Stimulated activated CD8-positive, alpha-beta memory T cell treated with anti-CD3 and anti-CD28 coated beads, Interleukin-2, amount 100 ng/mL, for 48 hours (primary cell): ENCODE results near the gene RACGAP1.
"Not testable (repeated sequence)": the region's sequence is repeated elsewhere in the genome, so short reads cannot be mapped to it uniquely, and the experiment has no call there.

Experiments
- DNase-seq, 2 donors: peaks; one replicate each; pipeline ENCODE4 v3.0.0-alpha.2; 2020; ENCODE audit warnings: low read depth in 2 of 2

RACGAP1 gene

DNA sequence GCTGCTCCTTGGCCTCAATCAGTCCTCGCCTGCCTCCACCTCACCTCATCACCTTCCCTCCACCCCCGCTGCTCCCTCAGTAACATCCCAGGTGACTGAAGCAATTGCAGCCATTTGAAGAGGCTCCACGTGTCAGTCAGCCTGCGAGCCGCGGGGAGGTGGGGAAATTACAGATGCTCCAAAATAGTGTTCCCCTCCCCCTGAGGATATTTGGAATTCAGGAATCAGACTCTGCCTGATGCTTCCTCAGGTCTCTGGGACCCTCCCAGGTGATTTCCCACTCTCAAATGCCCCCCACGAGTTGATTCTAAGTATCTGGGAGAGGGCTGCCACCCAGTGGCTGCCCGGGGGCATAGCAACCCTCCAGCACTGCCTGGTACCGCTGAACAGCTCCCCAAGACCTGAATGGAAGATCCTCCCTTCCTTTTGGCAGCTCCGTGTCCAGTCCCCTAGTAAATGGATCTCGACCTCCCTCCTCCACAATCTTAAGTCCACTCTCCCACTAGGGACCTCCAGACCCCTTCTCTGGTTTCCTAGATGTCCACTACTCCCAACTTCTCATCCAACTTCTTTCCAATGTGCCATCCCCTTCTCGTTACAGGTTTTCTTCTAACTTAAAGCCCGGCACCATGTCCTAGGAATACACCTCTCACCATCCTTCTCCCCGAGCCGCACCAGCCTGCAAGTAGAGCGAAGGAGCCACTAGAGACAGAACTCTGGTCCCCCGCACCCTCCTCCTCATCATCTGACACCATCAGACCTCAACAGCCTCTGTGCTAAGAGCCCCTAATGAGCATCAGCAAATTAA is 30.7 kb upstream of the RACGAP1 start:
- DNase-seq: peak in 1 of 2 donors; percentile 41

GRCh38 chr12:50053583-50053982 is 28.3 kb upstream of the RACGAP1 start:
- no peak for DNase-seq

DNA sequence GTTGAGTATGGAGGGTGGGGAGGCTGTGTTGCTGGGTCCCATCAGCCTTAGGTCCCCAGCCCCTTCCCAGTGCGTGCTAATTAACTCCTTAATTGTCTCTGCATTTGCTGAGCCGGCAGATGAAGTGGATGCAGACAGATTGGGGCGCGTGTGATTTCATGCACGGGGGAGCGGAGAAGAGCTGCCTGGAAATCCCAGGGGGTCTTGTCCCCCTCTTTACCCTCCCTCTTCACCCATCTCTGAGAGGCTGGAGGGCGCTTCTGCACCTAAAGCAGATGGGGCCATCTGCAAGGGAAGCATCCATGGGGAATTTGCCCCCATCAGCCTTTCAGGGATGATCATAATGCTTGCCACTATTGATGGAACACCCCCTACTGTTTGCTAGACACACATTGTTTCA is 27.7 kb upstream of the RACGAP1 start:
- DNase-seq: no peak

DNA sequence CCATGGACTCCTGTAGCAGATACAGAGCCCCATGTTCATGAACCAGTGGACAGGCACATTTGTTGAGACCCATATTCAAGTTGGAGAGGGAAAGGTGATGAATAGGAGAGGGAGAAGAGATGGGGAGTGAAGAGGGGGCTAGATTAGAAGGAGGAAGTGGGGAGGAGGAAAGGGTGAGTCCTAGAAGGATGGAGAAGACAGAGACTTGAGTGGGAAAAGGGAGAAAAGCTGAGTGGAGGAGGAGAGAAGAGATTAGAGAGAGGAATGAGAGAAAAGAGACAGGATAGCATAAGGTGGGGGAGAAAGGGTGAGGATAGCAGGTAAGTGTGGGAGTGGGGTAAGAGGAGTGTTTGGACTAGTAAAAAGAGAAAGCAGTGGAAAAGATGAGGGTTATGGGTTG is 27.2 kb upstream of the RACGAP1 start:
- no peak for DNase-seq

GRCh38 chr12:50051101-50051806 is 26.0 kb upstream of the RACGAP1 start:
- no peak for DNase-seq

DNA sequence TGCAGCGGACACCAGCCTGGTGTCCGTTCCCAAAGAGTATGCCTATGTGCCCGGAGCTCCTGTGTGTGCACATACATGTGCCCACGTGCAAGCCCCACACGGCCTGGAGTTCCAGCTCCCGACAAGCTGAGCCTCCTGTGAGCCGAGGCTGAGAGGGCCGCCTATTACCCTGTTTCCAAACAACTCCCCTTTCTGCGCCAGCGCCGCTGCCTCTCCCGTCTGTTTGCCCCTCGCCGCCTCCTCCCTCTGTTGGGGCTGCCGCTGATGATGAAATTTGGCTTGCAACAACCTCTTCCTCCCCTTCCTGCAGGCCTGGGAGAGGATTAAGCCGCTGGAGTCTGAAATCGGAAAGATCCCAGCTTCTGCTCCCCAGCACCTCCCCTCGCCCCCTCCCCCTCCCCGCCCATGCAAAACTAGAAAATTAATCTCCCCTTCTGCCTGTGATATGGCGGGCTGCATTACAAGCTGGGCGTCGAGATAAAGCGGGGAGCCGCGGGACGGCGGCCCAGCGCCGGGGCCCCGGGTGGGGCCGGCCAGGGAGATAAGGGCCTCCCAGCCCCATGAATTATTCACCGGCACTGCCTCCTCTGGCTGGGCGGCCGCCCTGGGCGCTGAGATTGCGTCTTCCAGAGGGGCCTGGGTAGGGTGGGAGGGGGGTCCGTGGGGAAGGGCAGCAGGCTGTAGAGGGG is 25.3 kb upstream of the RACGAP1 start:
- no peak for DNase-seq

DNA sequence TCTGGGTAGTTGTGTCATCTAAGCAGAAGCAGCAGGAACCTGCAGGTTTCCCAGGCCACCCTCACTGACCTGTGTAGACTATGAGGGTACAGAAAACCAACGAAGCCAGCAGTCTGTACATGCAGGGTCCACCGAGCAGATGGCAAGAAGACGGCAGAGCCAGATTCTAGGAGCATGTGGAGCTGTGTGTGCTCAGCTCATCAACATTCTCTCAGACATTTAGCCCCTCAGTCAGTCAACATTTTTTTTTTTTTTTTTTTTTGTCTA is 24.8 kb upstream of the RACGAP1 start:
- no peak for DNase-seq

DNA sequence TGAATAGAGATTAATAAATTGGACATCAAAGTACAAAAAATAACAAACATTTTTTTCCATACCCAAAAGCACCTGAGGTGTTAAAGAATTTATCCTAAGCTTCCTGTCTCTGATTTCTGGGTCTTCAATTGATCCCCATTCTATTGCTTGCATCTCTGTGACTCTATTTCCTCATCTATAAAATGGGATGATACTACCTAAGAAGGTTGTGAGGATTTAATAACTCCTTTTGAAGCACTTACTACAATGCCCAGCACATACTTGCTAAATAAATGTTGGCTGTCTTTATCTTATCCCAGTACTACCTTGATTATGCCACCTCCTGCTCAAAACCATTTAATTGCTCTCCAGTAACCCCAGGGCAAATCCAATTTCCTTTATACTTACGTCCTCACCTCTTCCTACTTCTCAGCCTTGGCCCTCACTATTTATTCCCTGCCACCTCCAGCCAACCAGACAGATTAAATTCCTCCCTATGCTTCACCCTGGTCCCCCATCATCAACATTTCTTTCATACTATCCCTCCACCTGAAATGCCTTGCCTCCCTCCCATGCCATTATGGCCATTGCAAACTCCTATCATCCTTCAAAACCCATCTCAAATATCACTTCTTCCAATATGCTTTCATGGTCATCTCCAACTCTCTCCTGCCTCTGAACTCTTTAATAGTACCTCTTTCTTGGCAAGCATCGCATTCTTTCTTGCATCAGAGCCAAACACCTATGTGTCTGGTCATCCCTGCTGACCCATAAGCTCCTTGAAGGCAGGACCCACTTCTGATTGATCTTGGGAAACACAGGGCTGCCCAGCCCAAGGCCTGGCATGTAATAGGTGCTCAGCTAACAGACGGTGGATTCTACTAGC is 24.2 kb upstream of the RACGAP1 start:
- no peak for DNase-seq

DNA sequence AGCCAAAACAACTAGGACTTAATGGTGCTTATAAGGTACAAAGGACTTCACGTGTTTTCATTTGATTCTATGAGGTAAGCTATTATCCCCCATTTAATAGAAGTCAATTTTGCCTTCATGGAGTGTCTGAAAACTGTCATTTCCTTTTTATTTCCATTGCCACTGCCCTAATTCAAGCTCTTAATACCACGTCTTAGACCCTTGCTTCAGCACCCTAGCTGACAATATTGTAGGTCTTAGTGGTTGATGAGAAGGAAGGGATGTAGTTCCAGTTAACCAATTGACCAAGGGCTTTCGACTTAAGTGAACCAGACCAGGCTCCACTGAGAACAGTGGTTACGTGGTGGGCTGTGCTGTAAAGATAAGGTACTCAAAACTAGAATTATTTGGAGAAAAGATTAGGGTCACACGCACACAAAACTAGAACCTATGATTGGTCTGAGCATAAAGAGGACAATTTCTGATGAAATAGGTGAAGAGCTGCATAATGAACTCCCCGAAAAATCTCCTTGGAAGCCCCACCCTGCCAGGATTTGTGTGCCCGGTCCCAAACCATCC is 22.5 kb upstream of the RACGAP1 start:
- no peak for DNase-seq

DNA sequence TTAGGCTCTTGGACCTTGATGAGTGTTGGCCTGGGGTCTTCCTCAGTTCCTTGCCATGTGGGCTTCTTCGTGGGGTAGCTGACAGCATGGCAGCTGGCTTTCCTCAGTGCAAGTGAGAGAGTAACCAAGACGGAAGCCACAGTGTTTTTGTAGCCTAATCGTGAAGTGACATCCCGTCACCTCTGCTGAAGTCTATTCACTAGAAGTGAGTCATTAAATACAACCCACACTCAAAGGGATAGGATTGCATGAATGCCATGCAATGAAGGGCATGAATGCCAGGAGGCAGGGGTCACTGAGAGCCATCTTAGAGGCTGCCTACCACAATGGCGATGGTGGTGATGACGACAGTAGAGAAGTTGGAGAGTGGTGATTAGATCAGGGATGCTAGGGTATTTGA is 18.6 kb upstream of the RACGAP1 start:
- no peak for DNase-seq

- no peak for DNase-seq
Observed at GRCh38 chr12:50043308-50043707, 18.0 kb upstream of the RACGAP1 start.

GRCh38 chr12:50042693-50043092 is 17.4 kb upstream of the RACGAP1 start:
- DNase-seq: peak in 1 of 2 donors; percentile 17

DNA sequence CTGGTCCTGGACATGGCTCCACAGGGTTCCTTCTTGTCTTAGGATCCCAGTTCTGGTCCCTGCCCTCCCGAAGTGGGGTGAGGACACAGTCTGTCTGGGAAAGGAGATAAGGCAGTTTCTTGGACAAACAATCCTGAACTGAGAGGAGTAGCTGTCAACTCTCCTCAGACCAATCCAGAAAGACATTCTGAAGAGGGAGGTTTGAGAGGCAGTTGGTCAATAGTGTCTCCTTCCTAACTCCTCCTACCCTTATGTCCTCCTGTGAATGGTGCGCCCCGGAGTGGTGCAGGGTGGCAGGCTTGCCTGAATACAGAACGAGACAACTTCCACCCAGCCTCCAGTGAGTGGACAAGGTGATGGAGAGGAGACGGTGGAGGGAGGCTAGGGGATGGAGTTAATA is 16.7 kb upstream of the RACGAP1 start:
- no peak for DNase-seq

DNA sequence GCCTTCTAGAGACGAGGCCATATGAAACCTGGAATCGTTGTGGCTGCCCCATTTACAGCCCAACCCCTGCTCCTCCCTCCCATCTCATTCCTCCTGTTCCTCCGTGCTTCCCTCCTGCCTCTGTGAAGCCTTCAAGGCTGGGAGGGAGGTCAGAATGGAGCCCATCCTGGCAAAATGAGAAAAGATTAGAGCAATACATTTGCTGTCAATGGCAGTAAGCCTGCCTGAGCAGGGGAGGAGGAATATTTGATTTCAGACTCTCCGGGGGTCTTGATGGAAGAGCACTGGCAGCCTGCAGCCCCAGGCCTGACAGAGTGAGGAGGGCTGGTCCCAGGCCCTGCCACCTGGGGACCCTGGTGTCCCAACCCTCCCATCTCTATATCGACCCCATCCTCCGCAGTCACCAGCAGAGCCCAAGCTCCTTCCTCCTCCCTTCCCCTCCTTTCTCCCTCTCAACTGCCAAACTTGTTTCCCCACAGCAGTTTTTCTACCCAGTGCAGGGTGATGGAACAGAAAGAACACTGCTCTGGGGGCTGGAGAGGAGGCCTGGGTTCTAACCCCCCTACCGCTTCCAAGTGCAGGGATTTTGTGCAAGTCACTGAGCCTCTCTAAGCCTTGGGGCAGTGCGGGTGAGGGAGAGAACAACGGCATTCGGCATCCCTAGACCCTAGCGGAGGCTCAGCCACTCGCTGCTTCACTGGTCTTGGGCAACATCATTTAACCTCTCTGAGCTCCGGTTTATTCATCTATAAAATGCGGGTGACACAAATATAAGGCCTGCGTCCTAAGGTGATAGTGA is 16.0 kb upstream of the RACGAP1 start:
- no peak for DNase-seq

DNA sequence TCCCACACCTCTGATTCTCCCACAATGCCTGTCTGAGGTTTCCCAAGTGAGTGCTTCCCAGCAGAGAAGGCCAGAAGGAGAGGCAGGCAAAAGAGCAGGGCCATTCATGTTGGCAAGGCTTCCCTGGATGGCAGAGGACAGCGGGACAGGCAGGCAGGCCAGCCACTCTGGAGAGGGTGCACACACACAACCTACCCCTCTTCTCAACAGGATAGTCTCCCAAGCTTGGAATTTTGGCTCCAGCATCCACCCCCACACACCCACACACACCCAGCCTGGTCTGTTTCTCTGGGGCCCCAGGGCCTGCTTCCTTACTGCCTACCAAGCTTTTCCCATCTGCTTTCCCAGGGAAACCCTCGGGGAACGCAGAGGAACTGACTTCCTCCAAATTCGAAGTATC is 15.4 kb upstream of the RACGAP1 start:
- DNase-seq: no peak

DNA sequence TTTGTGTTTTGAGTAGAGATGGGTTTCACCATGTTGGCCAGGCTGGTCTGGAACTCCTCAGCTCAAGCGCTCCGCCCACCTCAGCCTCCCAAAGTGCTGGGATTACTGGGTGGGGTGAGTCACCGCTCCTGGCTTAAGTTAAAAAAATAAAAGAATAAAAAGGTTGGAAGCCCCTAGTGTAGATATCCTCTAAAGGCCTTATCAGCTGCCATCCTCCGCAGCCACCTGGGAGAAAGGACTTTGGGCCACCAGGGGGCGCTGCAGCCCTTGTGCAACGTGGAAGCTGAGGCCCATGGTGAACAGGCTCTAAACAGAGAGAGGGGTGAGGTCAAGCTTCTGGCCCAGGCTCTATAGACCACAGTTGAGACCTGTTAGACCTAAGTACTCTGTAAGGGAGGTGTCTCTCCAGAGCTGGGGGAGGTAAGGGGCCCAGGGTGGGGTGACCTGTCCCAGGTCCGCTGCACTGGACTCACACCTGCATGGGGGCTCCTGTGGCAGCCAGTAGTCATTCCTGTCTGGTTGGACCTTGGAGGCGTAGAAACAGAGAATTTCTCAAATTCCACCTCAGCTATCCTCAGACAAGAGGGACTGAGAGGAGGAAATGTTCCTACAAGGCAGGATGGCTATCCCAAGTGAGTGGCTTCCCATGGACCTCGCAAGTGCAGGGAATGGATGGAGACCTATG is 14.0 kb upstream of the RACGAP1 start:
- DNase-seq: peak; percentile 87 to 89

GRCh38 chr12:50038336-50038735 is 13.0 kb upstream of the RACGAP1 start:
- DNase-seq: no peak

DNA sequence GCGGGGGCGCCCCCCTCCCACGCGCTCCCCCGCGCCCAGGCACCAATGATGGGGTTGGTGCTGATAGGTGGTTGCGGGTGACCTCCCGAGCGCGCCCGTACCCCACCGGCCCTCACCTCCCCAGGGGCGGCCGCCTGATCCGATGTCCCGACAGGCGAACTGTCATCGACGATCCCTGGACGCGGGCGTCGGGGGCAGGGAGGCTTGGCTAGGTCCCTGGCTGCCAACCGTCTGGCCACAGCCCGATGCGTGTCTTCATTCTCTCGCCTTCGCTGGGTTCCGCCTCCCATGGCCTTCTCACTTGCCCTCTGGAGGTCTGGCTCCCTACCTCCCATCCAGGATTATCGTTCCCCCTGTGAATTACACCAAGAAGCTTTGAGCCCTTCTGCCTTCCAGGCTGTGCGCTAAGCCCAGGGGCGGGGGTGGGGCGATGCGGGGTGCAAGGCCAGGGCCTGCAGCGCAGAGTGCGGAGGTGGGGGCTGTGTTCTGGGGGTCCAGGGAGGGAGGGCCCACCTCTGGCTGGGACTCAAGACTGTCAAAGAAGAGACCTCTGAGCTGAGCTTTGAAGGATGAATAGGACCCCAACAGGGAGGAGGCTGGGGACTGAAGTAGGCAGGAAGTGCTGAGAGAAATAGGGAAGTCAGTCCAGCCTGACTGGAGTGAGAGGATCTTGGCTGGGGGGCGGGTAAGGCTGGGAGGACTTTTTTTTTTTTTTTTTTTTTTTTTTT is 7.7 kb upstream of the RACGAP1 start:
- DNase-seq: no peak

- no peak for DNase-seq
Observed at GRCh38 chr12:50032515-50032853, 7.2 kb upstream of the RACGAP1 start.

- DNase-seq: not testable (repeated sequence)
Observed at GRCh38 chr12:50030449-50030848, 5.2 kb upstream of the RACGAP1 start.
